Nephron (organoid): ENCODE results near the gene NAA80.
"Not testable (repeated sequence)": the region's sequence is repeated elsewhere in the genome, so short reads cannot be mapped to it uniquely, and the experiment has no call there.

ENCODE experiments used
- H3K27ac Mint-ChIP-seq, 3 experiments: 2 replicates each; pipeline ENCODE4 v1.8.0; 2020; ENCODE audit warnings: mixed read lengths in 3 of 3, mild to moderate bottlenecking in 2 of 3, moderate library complexity in 1 of 3
- H3K27me3 Mint-ChIP-seq: 2 replicates; pipeline ENCODE4 v1.8.0; 2021; ENCODE audit warnings: low read depth, mild to moderate bottlenecking, moderate library complexity, mixed read lengths
- H3K36me3 Mint-ChIP-seq: 2 replicates; pipeline ENCODE4 v1.8.0; 2020; ENCODE audit warnings: low read depth, mixed read lengths
- H3K4me1 Mint-ChIP-seq: 2 replicates; pipeline ENCODE4 v1.8.0; 2020; ENCODE audit warnings: mixed read lengths
- H3K4me3 Mint-ChIP-seq, 3 experiments: 2 replicates each; pipeline ENCODE4 v1.8.0; 2020; ENCODE audit warnings: mild to moderate bottlenecking in 3 of 3, mixed read lengths in 3 of 3, moderate library complexity in 2 of 3
- H3K9me3 Mint-ChIP-seq: 2 replicates; pipeline ENCODE4 v1.8.0; 2020; ENCODE audit warnings: mixed read lengths
- TF ChIP-seq, protein P1 (sequence below), 3 experiments: fragments of 200-600 bp; sonication (generic); IDR thresholded peaks; one replicate each; pipeline ENCODE4 v1.5.0; 2021; ENCODE audit warnings: antibody characterized with exemption in 3 of 3; ENCODE audit not compliant: unreplicated experiment in 3 of 3

NAA80 gene

DNA sequence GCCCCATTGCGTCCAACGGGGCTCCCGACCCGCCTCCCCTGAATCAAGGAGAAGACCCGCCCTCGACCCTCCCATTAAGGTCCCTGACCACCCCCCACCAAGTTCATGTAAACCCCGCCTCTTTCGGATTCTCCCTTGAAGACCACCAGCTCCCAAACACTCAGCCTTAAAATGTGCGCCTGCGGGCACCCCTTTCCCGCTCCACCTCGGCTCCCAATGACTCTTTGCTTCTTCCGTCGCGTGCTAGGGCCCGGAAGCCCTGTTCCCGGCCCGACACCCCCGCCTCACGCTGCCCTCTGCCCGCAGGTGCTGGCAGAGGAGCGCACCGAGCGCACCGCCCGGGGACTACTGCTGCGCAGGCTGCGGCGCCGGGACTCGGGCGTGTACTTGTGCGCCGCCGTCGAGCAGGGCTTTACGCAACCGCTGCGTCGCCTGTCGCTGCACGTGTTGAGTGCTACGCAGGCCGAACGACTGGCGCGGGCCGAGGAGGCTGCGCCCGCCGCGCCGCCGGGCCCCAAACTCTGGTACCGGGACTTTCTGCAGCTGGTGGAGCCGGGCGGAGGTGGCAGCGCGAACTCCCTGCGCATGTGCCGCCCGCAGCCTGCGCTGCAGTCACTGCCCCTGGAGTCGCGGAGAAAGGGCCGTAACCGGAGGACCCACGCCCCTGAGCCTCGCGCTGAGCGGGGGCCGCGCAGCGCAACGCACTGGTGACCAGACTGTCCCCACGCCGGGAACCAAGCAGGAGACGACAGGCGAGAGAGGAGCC, 23.0 kb downstream of the NAA80 start:
- Mint-ChIP-seq H3K4me1 (peaks cover 29% of the 10 kb centered on the region), H3K36me3 (peaks cover 7% of the 10 kb centered on the region), H3K27me3 (peaks cover 28% of the 10 kb centered on the region), H3K9me3 (no peaks in the 10 kb centered on the region), H3K27ac (no peak overlapping the region), H3K4me3 (no peak overlapping the region)
- TF ChIP-seq, protein P1, sequence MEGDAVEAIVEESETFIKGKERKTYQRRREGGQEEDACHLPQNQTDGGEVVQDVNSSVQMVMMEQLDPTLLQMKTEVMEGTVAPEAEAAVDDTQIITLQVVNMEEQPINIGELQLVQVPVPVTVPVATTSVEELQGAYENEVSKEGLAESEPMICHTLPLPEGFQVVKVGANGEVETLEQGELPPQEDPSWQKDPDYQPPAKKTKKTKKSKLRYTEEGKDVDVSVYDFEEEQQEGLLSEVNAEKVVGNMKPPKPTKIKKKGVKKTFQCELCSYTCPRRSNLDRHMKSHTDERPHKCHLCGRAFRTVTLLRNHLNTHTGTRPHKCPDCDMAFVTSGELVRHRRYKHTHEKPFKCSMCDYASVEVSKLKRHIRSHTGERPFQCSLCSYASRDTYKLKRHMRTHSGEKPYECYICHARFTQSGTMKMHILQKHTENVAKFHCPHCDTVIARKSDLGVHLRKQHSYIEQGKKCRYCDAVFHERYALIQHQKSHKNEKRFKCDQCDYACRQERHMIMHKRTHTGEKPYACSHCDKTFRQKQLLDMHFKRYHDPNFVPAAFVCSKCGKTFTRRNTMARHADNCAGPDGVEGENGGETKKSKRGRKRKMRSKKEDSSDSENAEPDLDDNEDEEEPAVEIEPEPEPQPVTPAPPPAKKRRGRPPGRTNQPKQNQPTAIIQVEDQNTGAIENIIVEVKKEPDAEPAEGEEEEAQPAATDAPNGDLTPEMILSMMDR (IDR thresholded peaks at IDR 0.05; ENCODE audit: unreplicated experiment in 3 of 3) = no peak

DNA sequence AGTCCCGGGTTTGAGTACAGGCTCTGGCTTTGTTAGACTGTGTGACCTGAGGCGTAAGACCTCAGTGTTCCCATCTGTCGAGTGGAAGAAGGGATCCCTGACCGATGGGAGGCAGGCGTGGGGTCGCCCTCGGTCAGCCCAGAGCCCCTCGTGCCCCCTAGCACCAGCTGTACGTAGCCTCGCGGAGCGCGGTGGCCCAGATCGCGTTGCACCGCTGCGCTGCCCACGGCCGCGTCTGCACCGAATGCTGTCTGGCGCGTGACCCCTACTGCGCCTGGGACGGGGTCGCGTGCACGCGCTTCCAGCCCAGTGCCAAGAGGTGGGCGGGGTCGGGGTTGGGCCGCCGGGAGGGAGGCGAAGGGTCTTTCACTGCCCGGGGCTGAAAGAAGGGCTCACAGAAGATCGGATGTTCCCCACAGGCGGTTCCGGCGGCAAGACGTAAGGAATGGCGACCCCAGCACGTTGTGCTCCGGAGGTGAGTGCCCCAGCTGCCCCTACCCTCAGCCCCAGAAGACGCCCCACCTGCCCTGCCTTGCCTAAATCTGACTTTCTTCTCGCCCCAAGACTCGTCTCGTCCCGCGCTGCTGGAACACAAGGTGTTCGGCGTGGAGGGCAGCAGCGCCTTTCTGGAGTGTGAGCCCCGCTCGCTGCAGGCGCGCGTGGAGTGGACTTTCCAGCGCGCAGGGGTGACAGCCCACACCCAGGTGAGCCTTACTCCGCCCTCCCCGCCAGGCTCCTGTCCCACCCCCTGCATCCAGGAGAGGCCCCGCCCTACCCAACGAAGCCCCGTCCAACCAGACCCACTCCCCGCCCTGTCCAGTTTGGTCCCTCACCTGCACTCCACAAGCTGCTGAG, 23.8 kb downstream of the NAA80 start:
- H3K27me3 Mint-ChIP-seq = peaks cover 28% of the 10 kb centered on the region
- TF ChIP-seq, protein P1 (IDR thresholded peaks at IDR 0.05; ENCODE audit: unreplicated experiment in 3 of 3) = no peak
- H3K36me3 Mint-ChIP-seq = peaks cover 7% of the 10 kb centered on the region
- peaks cover 30% of the 10 kb centered on the region for H3K4me1 Mint-ChIP-seq
- H3K27ac Mint-ChIP-seq = no peak overlapping the region
- no peaks in the 10 kb centered on the region for H3K9me3 Mint-ChIP-seq
- peak overlapping the region in 2 of 3 experiments; percentile 34 to 47 for H3K4me3 Mint-ChIP-seq

DNA sequence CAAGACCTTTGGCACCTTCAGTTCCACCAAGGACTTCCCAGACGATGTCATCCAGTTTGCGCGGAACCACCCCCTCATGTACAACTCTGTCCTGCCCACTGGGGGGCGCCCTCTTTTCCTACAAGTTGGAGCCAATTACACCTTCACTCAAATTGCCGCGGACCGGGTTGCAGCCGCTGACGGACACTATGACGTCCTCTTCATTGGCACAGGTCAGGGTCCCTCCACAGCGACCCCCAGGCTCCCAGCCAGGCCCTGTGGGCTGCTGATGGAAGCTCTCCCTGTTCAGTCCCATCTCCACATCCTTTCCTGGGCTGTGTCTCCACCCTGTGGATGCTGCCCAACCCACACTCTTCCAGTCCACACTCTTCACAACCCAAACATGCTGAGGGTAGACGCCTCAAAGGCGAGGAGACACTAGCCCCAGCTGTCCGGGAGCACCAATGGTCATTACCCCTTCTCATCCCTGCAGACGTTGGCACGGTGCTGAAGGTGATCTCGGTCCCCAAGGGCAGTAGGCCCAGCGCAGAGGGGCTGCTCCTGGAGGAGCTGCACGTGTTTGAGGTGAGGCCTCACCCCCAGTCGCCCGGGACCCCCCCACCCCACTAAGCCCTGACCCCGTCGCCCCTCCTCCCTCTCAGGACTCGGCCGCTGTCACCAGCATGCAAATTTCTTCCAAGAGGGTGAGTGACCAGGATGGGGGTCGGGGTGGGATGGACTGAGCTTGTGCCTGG, 24.7 kb downstream of the NAA80 start:
- Mint-ChIP-seq H3K27me3 (peaks cover 28% of the 10 kb centered on the region), H3K4me1 (peaks cover 37% of the 10 kb centered on the region)

DNA sequence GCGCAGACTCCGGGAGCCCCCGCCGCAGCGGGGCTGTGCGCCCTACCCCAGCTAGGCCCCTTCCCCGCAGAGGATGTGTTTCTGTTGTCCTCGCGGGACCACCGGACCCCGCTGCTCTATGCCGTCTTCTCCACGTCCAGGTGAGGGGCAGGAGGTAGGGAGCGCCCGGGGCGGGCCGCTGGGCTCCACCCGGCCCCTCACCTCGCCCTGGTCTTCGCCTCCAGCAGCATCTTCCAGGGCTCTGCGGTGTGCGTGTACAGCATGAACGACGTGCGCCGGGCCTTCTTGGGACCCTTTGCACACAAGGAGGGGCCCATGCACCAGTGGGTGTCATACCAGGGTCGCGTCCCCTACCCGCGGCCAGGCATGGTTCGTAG, 25.5 kb downstream of the NAA80 start:
- Mint-ChIP-seq H3K4me3 (no peak overlapping the region), H3K4me1 (peaks cover 39% of the 10 kb centered on the region), H3K9me3 (no peaks in the 10 kb centered on the region), H3K36me3 (peaks cover 7% of the 10 kb centered on the region), H3K27ac (no peak overlapping the region), H3K27me3 (peaks cover 28% of the 10 kb centered on the region)
- TF ChIP-seq, protein P1 (IDR thresholded peaks at IDR 0.05; ENCODE audit: unreplicated experiment in 3 of 3) = no peak

More for the DNA sequence above, 24.7 kb downstream of the NAA80 start:
- TF ChIP-seq, protein P1 (IDR thresholded peaks at IDR 0.05; ENCODE audit: unreplicated experiment in 3 of 3) = peak; percentile 65 to 72 (median 68)
- Mint-ChIP-seq H3K9me3 (no peaks in the 10 kb centered on the region), H3K27ac (peak overlapping the region in 1 of 3 experiments; percentile 22), H3K4me3 (peak overlapping the region in 2 of 3 experiments; percentile 28 to 30), H3K36me3 (peaks cover 7% of the 10 kb centered on the region)

DNA sequence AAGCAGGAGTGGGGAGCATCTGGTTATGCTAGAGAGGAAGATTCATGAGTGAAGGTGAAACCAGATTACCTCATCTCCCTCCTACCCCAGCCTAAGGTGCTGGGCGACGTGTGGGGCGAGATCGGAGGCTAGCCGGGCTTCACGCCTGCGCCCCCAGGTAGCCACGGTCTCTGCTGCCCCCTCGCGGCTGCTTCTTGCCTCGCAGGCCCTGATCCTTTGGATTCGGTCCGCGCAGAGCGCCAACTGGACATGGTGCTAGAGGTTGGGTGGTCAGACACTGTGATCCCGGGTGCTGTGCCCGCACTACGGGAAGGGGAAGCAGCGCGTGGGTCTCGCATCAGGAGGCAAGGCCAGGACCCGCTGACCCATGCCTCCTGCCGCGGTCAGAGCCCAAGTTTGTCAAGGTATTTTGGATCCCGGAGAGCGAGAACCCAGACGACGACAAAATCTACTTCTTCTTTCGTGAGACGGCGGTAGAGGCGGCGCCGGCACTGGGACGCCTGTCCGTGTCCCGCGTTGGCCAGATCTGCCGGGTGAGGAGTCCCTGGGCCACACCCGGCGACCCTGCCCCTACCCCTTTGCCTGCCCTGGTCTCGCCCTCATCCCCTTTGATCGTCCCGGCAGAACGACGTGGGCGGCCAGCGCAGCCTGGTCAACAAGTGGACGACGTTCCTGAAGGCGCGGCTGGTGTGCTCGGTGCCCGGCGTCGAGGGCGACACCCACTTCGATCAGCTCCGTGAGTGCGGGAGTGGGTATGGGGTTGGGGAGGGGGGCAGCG, 26.1 kb downstream of the NAA80 start:
- H3K27ac Mint-ChIP-seq = peak overlapping the region in 1 of 3 experiments; percentile 88
- peaks cover 40% of the 10 kb centered on the region for H3K4me1 Mint-ChIP-seq
- TF ChIP-seq, protein P1 (IDR thresholded peaks at IDR 0.05; ENCODE audit: unreplicated experiment in 3 of 3) = peak; percentile 94 to 98 (median 98)
- H3K4me3 Mint-ChIP-seq = peak overlapping the region; percentile 49 to 79 (median 66)
- peaks cover 28% of the 10 kb centered on the region for H3K27me3 Mint-ChIP-seq
- peaks cover 7% of the 10 kb centered on the region for H3K36me3 Mint-ChIP-seq
- H3K9me3 Mint-ChIP-seq = no peaks in the 10 kb centered on the region

DNA sequence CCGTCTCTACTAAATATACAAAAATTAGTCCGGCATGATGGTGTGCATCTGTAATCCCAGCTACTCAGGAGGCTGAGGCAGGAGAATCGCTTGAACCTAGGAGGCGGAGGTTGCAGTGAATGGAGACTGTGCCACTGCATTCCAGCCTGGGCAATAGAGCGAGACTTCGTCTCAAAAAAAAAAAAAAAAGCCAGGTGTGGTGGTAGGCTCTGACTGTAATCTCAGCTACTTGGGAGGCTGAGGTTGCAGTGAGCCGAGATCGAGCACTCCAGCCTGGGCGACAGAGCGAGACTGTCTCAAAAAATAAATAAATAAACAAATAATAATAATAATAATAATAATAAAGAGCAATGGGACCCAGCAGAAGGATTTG, 26.7 kb downstream of the NAA80 start:
- Mint-ChIP-seq H3K4me3 (peak overlapping the region in 1 of 3 experiments; percentile 49), H3K27me3 (peaks cover 28% of the 10 kb centered on the region), H3K4me1 (peaks cover 46% of the 10 kb centered on the region)
- H3K27ac Mint-ChIP-seq, H3K36me3 Mint-ChIP-seq, H3K9me3 Mint-ChIP-seq: not testable (repeated sequence)
